Measurements from ENCODE around the gene PRKX. TPM values are rescaled to one million over a fixed set of nuclear protein-coding genes. Genes with fewer than 3 reads are reported as not detected.
"Not testable (repeated sequence)": the region's sequence is repeated elsewhere in the genome, so short reads cannot be mapped to it uniquely, and the experiment has no call there.

Gene PRKX
- total RNA-seq, 1 donor from 2014 or later = 57.3 TPM

DNA sequence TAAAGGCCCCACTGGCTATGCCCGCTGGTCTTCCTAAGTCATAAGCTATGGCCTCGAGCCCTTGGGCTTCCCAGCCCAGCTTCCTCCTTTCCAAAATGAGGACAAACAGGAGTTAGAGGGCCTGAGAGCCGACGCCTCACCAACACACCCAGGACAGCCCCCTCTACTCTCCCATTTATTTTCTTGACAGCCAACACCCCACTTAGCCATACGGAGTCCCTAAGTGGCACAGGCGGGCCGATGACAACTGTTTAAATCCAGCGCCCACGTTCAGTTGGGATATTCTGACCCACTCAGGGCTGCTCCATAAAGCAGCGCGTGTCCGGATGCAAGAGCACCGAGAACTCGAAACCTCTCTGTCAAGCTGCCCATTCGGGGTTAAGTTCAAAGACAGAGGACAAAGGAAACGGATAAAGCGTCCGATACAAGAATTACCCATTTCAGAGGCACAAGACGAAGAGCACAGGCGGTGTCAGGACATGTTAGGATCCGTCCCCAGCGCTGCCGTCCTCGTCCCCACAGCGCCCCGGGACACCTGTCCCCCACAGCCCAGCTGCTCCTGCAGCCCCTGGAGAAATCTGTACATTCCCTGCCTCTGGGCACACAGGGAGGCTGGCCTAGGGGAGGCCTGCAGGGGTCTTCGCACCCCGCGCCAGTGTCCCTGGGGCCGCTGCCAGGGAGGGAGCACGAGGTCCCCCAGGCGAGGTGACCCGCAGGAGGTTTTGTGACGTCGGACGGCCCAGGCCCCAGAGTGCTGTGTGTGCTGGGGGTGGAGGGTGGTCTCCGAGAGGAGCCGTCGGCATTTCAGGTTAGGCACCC is 1.2 kb downstream of the PRKX start:
- H3K36me3 Mint-ChIP-seq (ENCODE audit: low read depth) = no peaks in the 10 kb centered on the region
- H3K27me3 Mint-ChIP-seq (ENCODE audit: low read depth) = peaks cover 21% of the 10 kb centered on the region
- TF ChIP-seq, protein P1, sequence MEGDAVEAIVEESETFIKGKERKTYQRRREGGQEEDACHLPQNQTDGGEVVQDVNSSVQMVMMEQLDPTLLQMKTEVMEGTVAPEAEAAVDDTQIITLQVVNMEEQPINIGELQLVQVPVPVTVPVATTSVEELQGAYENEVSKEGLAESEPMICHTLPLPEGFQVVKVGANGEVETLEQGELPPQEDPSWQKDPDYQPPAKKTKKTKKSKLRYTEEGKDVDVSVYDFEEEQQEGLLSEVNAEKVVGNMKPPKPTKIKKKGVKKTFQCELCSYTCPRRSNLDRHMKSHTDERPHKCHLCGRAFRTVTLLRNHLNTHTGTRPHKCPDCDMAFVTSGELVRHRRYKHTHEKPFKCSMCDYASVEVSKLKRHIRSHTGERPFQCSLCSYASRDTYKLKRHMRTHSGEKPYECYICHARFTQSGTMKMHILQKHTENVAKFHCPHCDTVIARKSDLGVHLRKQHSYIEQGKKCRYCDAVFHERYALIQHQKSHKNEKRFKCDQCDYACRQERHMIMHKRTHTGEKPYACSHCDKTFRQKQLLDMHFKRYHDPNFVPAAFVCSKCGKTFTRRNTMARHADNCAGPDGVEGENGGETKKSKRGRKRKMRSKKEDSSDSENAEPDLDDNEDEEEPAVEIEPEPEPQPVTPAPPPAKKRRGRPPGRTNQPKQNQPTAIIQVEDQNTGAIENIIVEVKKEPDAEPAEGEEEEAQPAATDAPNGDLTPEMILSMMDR (conservative IDR thresholded peaks at IDR 0.05) = no peak
- peak; percentile 9 for DNase-seq (ENCODE audit: low read depth, low spot score)
- peaks cover 20% of the 10 kb centered on the region for H3K4me1 Mint-ChIP-seq
- peak overlapping the region; percentile 98 for H3K4me3 Mint-ChIP-seq
- H3K9me3 Mint-ChIP-seq = no peaks in the 10 kb centered on the region
- peak overlapping the region; percentile 83 for H3K27ac Mint-ChIP-seq (ENCODE audit: unreplicated experiment)

DNA sequence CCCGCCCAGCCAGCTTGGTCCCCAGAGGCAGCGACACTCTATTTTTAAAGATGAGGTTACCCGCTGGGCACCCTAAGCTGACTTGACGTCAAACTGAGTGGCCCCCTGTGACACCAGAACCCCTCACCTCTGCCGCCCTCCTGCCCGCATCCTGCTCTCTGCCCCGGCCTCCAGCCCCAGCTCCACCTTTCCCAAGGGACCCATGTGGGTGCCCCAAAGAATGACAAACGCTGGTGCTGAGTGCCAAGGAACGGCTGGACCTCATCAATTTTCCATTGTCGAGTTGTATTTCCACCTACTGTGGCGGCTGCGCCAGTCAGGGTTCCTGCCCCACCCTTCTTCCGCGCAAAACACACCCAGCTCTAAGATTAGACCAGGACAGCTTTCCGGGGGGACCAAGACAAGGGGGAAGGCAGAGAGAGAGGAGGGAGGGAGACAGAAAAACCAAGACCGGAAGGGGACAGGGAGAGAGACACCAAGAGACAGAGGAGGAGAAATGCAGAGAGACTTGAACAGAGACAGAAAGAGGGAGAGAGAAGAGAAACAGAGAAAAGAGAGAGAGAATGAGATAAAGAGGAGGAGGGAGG is 2.0 kb downstream of the PRKX start:
- Mint-ChIP-seq H3K27me3 (ENCODE audit: low read depth) (peaks cover 21% of the 10 kb centered on the region), H3K4me1 (peaks cover 20% of the 10 kb centered on the region), H3K27ac (ENCODE audit: unreplicated experiment) (no peak overlapping the region), H3K4me3 (peak overlapping the region; percentile 98), H3K36me3 (ENCODE audit: low read depth) (no peaks in the 10 kb centered on the region), H3K9me3 (no peaks in the 10 kb centered on the region)
- TF ChIP-seq, protein P1 (conservative IDR thresholded peaks at IDR 0.05) = no peak
- DNase-seq (ENCODE audit: low read depth, low spot score) = no peak

DNA sequence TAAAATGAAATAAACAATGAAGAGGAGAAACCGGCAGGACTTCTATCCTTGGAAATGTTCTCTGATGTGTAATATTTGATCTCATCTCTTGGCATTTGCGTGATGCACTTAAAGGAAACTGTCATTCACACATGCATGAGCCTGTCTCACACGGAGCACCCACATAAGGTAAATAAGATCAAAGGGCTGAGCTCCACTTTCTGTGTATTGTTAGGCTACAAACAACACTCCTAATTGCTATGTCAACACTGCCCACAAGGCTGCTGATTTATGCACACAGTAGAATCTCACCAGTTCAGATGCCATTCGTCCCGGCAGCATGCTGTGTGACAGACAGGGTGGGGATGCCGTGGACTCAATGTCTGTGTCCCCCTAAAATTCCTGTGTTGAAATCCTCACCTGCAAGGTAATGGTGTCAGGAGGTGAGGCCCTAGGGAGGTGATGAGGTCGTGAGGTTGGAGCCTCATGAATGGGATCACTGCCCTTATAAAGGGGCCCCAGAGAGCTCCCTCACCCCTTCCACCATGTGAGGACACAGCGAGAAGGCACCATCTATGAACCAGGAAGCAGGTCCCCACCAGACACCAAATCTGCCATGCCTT is 5.7 kb downstream of the PRKX start:
- Mint-ChIP-seq H3K4me1 (peaks cover 16% of the 10 kb centered on the region), H3K4me3 (peak overlapping the region; percentile 70), H3K27me3 (ENCODE audit: low read depth) (peaks cover 11% of the 10 kb centered on the region)
- H3K9me3 Mint-ChIP-seq; DNase-seq (ENCODE audit: low read depth, low spot score); H3K36me3 Mint-ChIP-seq (ENCODE audit: low read depth); H3K27ac Mint-ChIP-seq (ENCODE audit: unreplicated experiment): not testable (repeated sequence)

DNA sequence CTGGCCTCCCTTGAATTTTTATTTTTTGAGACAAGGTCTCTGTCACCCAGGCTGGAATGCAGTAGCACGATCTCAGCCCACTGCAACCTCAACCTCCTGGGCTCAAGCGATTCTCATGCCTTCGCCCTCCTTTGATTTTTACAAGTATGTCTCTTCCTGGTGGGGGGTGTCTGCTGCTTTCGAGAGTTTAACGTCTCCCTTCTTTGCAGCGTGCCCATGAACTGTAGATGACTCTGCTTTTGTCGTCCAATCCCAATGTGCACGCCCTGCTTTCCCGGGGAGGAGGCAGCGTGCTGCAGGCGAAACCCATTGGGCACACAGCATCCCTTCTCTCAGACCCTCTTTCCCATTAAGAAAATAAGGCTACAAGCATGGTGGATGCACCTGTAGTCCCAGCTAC is 7.0 kb downstream of the PRKX start:
- Mint-ChIP-seq H3K27me3 (ENCODE audit: low read depth) (peaks cover 1% of the 10 kb centered on the region), H3K27ac (ENCODE audit: unreplicated experiment) (no peak overlapping the region), H3K9me3 (no peaks in the 10 kb centered on the region), H3K4me3 (no peak overlapping the region), H3K36me3 (ENCODE audit: low read depth) (peaks cover 7% of the 10 kb centered on the region), H3K4me1 (peaks cover 7% of the 10 kb centered on the region)
- no peak for DNase-seq (ENCODE audit: low read depth, low spot score)
- TF ChIP-seq, protein P1 (conservative IDR thresholded peaks at IDR 0.05) = no peak

DNA sequence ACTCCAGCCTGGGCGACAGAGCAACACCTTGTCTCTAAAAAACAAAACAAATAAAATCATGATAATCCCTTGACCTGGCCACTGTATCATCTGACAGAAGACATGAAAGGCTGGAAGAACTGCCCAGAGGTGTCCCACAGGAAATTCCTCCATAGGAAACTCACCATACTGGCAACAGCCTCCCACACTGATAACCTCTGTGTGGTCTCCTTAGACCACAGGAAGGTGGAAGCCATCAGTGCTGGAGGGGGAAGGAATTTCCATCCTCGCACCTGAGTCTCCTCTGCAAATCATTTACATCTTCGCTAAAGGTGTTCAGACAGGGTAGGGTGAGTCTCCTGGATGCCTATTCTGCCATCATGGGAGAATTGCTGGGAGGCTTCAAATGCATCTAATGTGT is 10.2 kb downstream of the PRKX start:
- not testable (repeated sequence) for DNase-seq (ENCODE audit: low read depth, low spot score); H3K9me3 Mint-ChIP-seq; H3K4me3 Mint-ChIP-seq; H3K36me3 Mint-ChIP-seq (ENCODE audit: low read depth); H3K27ac Mint-ChIP-seq (ENCODE audit: unreplicated experiment); H3K27me3 Mint-ChIP-seq (ENCODE audit: low read depth)
- H3K4me1 Mint-ChIP-seq = peaks cover 17% of the 10 kb centered on the region

DNA sequence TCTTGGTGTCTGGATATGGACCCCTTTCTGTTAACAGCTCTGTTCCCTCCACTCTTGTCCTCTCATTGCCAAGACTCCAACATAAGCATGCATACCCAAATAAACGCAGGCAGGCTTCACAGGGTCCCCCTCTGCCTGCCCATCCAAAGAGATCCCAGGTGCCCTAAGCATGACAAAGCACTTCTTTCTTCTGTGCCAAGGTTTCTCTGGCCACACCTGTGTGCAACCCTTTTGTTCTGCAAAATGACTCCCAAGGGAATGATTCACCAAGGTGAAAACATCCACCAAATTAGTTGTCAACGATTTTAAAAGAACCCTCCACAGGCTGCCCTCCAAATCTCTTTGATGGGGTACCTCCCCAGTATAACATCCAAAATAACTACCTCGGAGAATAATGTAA is 11.4 kb downstream of the PRKX start:
- H3K4me3 Mint-ChIP-seq; H3K9me3 Mint-ChIP-seq; DNase-seq (ENCODE audit: low read depth, low spot score); H3K27ac Mint-ChIP-seq (ENCODE audit: unreplicated experiment); H3K27me3 Mint-ChIP-seq (ENCODE audit: low read depth): not testable (repeated sequence)
- Mint-ChIP-seq H3K4me1 (peaks cover 26% of the 10 kb centered on the region), H3K36me3 (ENCODE audit: low read depth) (peaks cover 10% of the 10 kb centered on the region)

DNA sequence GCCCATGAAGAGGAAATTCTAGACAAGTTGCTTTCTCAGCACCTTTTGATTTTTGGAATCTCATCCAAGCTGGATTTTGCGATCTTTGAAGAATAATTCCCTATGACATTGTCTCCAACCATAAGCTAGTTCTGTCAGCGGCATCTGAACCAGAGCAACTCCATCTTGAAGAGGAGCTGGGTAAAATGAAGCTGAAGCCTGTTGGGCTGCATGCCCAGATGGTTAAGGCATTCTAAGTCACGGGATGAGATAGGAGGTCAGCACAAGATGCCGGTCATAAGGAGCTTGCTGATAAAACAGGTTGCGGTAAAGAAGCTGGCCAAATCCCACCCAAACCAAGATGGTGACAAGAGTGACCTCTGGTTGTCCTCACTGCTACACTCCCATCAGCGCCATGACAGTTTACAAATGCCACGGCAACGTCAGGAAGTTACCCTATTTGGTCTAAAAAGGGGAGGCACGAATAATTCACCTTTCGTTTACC is 12.0 kb downstream of the PRKX start:
- DNase-seq (ENCODE audit: low read depth, low spot score); H3K4me3 Mint-ChIP-seq; H3K9me3 Mint-ChIP-seq; H3K27ac Mint-ChIP-seq (ENCODE audit: unreplicated experiment); H3K27me3 Mint-ChIP-seq (ENCODE audit: low read depth): not testable (repeated sequence)
- peaks cover 27% of the 10 kb centered on the region for H3K4me1 Mint-ChIP-seq
- peaks cover 11% of the 10 kb centered on the region for H3K36me3 Mint-ChIP-seq (ENCODE audit: low read depth)

Data from neural crest cell (in vitro differentiated cells).